ENCODE results near the gene CD19.
"Not testable (repeated sequence)": the region's sequence is repeated elsewhere in the genome, so short reads cannot be mapped to it uniquely, and the experiment has no call there.

The CD19 gene

DNA sequence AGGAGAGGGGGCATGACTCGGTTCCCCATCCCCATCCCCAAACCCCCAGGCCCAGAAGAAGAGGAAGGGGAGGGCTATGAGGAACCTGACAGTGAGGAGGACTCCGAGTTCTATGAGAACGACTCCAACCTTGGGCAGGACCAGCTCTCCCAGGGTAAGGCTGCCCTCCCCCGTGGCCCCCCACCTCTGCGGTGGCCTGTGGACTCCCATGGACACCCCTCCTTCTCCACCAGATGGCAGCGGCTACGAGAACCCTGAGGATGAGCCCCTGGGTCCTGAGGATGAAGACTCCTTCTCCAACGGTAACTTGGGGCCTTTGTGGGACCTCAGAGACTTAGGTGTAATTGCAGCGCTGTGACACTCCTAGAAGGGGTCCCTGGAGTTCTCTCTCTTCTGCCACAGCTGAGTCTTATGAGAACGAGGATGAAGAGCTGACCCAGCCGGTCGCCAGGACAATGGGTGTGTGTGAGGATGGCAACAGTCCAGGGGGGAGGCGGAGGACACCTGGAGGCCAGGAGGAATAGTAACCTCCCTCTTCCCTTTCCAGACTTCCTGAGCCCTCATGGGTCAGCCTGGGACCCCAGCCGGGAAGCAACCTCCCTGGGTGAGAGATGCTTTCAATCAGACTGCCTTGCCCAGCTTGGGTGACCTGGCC, 5.6 kb downstream of the CD19 start:
- DNase-seq = no peak

DNA sequence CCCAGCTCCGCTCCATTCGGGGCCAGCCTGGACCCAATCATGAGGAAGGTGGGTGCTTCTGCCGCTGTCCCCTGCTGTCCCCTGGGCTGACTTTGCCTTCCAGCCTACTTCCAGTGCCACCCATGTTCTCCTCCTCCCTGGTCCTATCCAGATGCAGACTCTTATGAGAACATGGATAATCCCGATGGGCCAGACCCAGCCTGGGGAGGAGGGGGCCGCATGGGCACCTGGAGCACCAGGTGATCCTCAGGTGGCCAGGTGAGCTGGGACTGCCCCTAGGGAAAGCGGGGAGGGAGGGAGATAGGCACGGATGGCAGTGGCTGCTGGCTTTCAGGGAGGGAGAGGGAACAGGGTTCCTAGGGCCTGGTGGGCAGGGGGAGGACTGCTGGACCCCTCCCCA, 7.0 kb downstream of the CD19 start:
- no peak for DNase-seq

- DNase-seq = not testable (repeated sequence)
Measured at GRCh38 chr16:28939825-28940224, 8.1 kb downstream of the CD19 start.

- DNase-seq = no peak
Measured at GRCh38 chr16:28943281-28943680, 11.5 kb downstream of the CD19 start.

GRCh38 chr16:28946681-28947080, 14.9 kb downstream of the CD19 start:
- no peak for DNase-seq

- DNase-seq = peak; percentile 100
Measured at GRCh38 chr16:28950648-28951409, 19.1 kb downstream of the CD19 start, which contains the start of gene NFATC2IP. Gene NFATC2IP, plus strand, starts transcription at chr16:28950937. Its CDS starts 75 bp downstream, at chr16:28951012.

- peak; percentile 46 for DNase-seq
Measured at GRCh38 chr16:28951410-28951943, 19.7 kb downstream of the CD19 start.

- DNase-seq = no peak
Measured at GRCh38 chr16:28958216-28958615, 26.4 kb downstream of the CD19 start.

DNA sequence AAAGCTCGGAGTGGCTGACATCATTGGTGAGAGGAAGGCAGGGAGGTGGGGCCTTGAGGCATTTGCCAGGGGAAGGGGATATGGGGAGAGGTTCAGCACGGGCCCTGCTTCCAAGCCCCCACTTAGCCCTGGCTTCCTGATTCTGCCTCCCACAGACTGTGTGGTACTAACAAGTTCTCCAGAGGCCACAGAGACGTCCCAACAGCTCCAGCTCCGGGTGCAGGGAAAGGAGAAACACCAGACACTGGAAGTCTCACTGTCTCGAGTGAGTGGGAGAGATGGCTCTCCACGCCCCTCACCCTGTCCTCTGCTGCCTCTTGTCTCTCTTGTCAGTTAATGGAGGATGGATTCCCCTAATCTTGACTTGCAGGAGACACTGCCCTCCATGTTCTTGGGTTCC, 27.1 kb downstream of the CD19 start:
- DNase-seq = no peak

- no peak for DNase-seq
Measured at GRCh38 chr16:28964072-28964471, 32.3 kb downstream of the CD19 start.

DNA sequence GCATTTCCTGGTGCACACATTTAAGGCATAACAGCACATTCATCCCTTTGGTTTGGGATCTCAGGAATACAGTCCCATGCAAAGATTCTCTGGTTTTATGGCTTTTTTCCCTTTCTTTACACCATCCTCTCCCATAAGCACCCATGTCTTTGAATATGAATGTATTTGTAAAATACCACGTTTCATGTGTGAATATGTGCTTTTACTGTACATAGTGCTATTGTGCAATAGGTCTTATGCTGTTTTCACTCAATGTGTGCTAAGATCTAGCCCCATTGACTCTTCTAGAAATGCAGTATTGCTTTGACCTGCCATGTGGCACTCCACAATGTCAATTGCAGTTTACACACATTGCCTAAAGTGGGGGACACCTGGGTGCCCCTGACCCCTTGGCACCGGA, 32.7 kb downstream of the CD19 start:
- no peak for DNase-seq

DNA sequence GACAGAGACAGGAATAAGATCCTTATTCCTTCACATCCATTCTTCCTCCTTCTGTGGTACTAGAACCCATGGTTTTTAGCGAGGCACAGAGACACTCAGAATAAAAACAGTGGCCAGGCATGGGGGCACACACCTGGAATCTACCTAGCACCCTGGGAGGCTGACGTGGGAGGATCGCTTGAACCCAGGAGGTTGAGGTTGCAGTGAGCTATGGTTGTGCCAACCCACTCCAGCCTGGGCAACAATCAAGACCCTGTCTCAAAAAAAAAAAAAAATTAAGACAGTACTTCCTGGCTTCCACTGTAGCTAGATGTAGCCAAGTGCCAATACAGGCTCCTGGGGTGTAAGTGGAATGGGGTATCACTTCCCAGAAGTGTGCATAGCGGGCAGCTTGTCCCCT, 35.4 kb downstream of the CD19 start:
- no peak for DNase-seq

DNA sequence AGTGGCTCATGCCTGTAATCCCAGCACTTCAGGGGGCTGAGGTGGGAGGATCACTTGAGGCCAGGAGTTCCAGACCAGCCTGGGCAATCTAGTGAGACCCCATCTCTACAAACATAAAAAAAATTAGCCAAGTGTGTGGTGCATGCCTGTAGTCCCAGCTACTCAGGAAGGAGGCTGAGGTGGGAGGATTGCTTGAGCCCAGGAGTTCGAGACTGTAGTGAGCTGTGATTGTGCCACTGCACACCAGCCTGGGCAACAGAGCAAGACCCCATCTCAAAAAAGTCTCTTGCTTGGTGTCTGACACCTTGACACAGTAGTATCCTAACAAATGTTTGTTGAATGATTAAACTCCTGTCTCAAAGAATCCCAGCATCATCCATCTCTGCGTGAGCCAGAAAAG, 37.9 kb downstream of the CD19 start:
- not testable (repeated sequence) for DNase-seq

DNA sequence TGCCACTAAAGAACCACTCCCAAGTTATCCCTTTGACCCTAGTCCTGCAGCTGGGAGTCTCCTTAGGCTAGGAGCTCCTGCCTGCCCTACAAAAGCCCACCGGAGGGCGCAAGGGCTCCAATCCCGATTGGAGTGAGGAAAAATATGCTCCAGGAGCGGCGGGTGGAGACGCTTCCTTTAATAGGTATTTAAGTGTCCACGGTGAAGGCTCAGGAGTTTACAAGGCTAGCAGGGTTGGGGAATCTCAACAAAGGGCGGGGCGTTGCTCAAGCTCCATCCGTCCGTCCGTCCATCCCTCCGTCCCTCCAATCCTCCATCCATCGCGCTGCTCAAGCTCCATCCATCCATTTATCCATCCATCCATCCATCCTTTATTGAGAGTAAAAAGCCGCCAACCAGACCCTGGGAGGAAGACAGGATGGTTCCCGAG, 42.3 kb downstream of the CD19 start:
- peak; percentile 56 for DNase-seq

GRCh38 chr16:28974437-28975157, 42.8 kb downstream of the CD19 start, which contains the start of gene SPNS1:
Gene SPNS1, plus strand, starts transcription at chr16:28974778. Its CDS starts 374 bp downstream, at chr16:28975152.
- DNase-seq = peak; percentile 98

DNA sequence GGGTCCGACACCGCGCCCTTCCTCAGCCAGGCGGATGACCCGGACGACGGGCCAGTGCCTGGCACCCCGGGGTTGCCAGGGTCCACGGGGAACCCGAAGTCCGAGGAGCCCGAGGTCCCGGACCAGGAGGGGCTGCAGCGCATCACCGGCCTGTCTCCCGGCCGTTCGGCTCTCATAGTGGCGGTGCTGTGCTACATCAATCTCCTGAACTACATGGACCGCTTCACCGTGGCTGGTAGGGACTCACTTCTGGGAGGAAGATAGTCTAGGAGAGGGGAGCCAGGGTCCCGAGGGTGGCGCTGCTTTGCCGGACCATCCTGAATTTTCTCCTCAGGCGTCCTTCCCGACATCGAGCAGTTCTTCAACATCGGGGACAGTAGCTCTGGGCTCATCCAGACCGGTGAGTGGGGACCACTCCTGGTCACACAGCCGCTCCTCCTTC, 43.4 kb downstream of the CD19 start:
- no peak for DNase-seq

DNA sequence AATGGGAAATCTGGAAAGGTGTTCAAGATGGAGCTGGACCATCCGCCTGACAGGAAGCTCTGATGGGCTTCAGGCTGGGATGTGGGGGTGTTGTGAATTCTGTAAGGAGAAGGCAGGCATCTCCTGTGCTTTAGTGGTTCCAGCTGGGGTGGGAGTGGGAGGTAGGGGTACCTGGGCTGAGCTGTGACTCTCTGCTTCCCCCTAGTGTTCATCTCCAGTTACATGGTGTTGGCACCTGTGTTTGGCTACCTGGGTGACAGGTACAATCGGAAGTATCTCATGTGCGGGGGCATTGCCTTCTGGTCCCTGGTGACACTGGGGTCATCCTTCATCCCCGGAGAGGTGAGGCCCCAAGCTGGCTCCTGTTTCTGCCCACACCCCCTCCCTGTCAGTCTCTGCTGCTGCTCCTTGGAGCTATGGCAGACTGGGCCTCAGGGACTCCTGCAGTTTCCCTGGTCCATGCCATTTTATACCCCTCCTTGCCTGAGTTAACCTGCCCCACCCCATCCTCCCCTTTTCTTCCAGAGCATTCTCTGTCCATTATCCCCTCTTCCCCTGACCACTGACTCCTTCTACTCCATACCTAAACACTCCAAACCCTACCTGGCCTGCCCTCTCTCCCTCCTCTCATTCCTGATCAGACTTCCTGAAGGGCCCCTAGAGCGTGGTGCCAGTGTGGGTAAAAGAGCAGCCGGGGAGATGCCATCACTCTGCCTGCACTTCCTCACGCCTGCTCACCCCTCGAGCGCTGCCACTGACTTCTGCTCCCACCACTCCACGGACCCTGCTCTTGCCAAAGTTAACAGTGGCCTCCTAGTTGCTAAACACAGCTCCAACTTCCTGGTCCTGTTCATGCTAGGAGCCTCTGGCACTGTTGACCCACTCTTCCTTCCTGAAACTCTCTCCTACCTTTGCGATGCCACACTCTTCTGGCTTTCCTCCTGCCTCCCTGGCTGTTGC, 46.2 kb downstream of the CD19 start:
- no peak for DNase-seq

DNA sequence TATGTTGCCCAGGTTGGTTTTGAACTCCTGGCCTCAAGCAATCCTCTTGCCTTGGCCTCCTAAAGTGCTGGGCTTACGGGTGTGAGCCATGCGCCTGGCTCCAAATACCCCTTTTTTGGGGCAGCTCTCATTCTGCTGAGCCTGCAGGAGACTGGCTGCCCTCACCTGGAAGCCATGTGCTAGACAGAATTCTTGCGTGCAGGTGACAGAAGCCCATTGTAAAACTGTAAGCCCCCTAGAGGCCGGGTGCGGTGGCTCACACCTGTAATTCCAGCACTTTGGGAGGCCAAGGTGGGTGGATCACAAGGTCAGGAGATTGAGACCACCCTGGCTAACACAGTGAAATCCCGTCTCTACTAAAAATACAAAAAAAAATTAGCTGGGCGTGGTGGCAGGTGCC, 48.6 kb downstream of the CD19 start:
- DNase-seq = not testable (repeated sequence)

- DNase-seq = no peak
Measured at GRCh38 chr16:28980929-28981328, 49.2 kb downstream of the CD19 start.

DNA sequence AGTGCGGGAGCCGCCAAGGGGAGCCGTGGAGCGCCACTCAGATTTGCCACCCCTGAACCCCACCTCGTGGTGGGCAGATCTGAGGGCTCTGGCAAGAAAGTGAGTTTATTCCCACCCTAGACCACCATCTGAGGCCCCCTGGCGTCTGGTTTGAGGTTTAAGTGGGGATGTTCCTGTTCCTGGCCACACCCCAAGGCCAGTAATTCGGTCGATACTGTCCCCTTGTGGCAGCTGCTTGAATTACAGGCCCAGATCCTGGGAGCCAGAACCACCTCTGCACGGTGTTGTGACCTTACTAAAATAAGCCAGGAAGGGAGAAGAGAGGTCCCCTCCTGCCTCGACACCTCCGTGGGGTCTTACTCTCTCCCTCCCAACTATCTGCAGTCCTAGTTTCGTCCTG, 49.7 kb downstream of the CD19 start:
- peak; percentile 56 for DNase-seq

DNA sequence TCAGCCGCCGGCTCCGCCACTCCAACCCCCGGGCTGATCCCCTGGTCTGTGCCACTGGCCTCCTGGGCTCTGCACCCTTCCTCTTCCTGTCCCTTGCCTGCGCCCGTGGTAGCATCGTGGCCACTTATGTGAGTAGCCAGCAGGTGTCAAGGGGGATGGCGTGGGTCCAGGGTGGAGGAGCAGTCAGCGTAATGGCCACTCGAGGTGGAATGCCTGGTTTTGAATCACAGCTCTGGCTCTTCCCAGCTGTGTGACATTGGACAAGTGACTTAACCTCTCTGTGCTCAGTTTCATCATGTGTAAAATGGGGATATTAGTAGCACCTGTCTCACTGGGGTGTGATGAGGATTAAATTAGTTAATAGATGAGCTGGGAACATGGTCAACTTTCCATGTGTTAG, 50.6 kb downstream of the CD19 start:
- no peak for DNase-seq

DNA sequence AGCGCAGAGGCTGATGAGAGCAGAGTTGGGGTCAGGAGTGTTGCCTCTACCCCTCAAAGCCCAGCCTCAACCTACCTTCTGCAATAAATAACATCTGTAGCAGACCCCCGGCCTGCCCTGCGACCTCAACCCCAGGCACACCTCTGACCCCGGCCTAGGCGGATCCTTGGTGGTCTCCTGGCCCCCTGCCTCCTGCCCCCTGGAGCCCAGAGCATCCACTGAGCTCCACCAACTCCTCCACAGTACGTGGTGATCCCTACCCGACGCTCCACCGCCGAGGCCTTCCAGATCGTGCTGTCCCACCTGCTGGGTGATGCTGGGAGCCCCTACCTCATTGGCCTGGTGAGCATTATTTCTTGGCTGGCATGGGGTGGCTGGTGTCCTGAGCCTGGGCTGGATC, 51.2 kb downstream of the CD19 start:
- DNase-seq = no peak

Measured in suppressor macrophage treated with lipopolysaccharide for 4 hours (primary cell).